ENCODE measurements around the gene C1orf159.
"Not testable (repeated sequence)": the region's sequence is repeated elsewhere in the genome, so short reads cannot be mapped to it uniquely, and the experiment has no call there.

C1orf159 gene

GRCh38 chr1:1083416-1084371 lies 32.2 kb downstream of the C1orf159 start:
- no peak overlapping the region for H3K4me3 ChIP-seq (ENCODE audit: low read depth, low read length)
- no peak overlapping the region for H3K27ac ChIP-seq (ENCODE audit: low read depth, low read length)
- peaks cover 4% of the 10 kb centered on the region for H3K27me3 ChIP-seq (ENCODE audit: control insufficient read depth, insufficient read depth, low read length)
- H3K4me1 ChIP-seq (ENCODE audit: control insufficient read depth, insufficient read depth, low read length), result 0 out of 2 replicates have a peak, but pooled peaks cover 5% of the 10 kb centered on the region
- peaks cover 7% of the 10 kb centered on the region for H3K36me3 ChIP-seq (ENCODE audit: control insufficient read depth, insufficient read depth, low read length)
- H3K9me3 ChIP-seq (ENCODE audit: control insufficient read depth, insufficient read depth, low read depth, low read length), result no peaks in the 10 kb centered on the region
- H3K9ac ChIP-seq (ENCODE audit: low read length), result no peak overlapping the region

GRCh38 chr1:1082776-1083415 lies 33.0 kb downstream of the C1orf159 start:
- Histone ChIP-seq H3K27ac (ENCODE audit: low read depth, low read length) (no peak overlapping the region), H3K36me3 (ENCODE audit: control insufficient read depth, insufficient read depth, low read length) (peaks cover 7% of the 10 kb centered on the region), H3K27me3 (ENCODE audit: control insufficient read depth, insufficient read depth, low read length) (peaks cover 6% of the 10 kb centered on the region), H3K4me1 (ENCODE audit: control insufficient read depth, insufficient read depth, low read length) (0 out of 2 replicates have a peak, but pooled peaks cover 5% of the 10 kb centered on the region), H3K9ac (ENCODE audit: low read length) (no peak overlapping the region), H3K9me3 (ENCODE audit: control insufficient read depth, insufficient read depth, low read depth, low read length) (no peaks in the 10 kb centered on the region), H3K4me3 (ENCODE audit: low read depth, low read length) (no peak overlapping the region)

- Histone ChIP-seq H3K4me1 (ENCODE audit: control insufficient read depth, insufficient read depth, low read length) (0 out of 2 replicates have a peak, but pooled peaks cover 5% of the 10 kb centered on the region), H3K9ac (ENCODE audit: low read length) (no peak overlapping the region), H3K36me3 (ENCODE audit: control insufficient read depth, insufficient read depth, low read length) (peaks cover 7% of the 10 kb centered on the region)
Measured at GRCh38 chr1:1082239-1082775, 33.6 kb downstream of the C1orf159 start.

GRCh38 chr1:1081311-1082238 lies 34.3 kb downstream of the C1orf159 start:
- Histone ChIP-seq H3K4me1 (ENCODE audit: control insufficient read depth, insufficient read depth, low read length) (0 out of 2 replicates have a peak, but pooled peaks cover 5% of the 10 kb centered on the region), H3K27ac (ENCODE audit: low read depth, low read length) (no peak overlapping the region), H3K9me3 (ENCODE audit: control insufficient read depth, insufficient read depth, low read depth, low read length) (no peaks in the 10 kb centered on the region), H3K9ac (ENCODE audit: low read length) (no peak overlapping the region), H3K27me3 (ENCODE audit: control insufficient read depth, insufficient read depth, low read length) (peaks cover 6% of the 10 kb centered on the region), H3K4me3 (ENCODE audit: low read depth, low read length) (no peak overlapping the region), H3K36me3 (ENCODE audit: control insufficient read depth, insufficient read depth, low read length) (peaks cover 7% of the 10 kb centered on the region)

More at GRCh38 chr1:1082239-1082775, 33.6 kb downstream of the C1orf159 start:
- no peak overlapping the region for H3K27ac ChIP-seq (ENCODE audit: low read depth, low read length)
- H3K4me3 ChIP-seq (ENCODE audit: low read depth, low read length), result no peak overlapping the region
- H3K27me3 ChIP-seq (ENCODE audit: control insufficient read depth, insufficient read depth, low read length), result peaks cover 6% of the 10 kb centered on the region
- H3K9me3 ChIP-seq (ENCODE audit: control insufficient read depth, insufficient read depth, low read depth, low read length), result no peaks in the 10 kb centered on the region

GRCh38 chr1:1080951-1081310 lies 35.0 kb downstream of the C1orf159 start:
- Histone ChIP-seq H3K9ac (ENCODE audit: low read length) (no peak overlapping the region), H3K4me3 (ENCODE audit: low read depth, low read length) (no peak overlapping the region), H3K9me3 (ENCODE audit: control insufficient read depth, insufficient read depth, low read depth, low read length) (no peaks in the 10 kb centered on the region), H3K27ac (ENCODE audit: low read depth, low read length) (no peak overlapping the region), H3K27me3 (ENCODE audit: control insufficient read depth, insufficient read depth, low read length) (peaks cover 8% of the 10 kb centered on the region), H3K4me1 (ENCODE audit: control insufficient read depth, insufficient read depth, low read length) (0 out of 2 replicates have a peak, but pooled peaks cover 5% of the 10 kb centered on the region), H3K36me3 (ENCODE audit: control insufficient read depth, insufficient read depth, low read length) (peaks cover 7% of the 10 kb centered on the region)

GRCh38 chr1:1080122-1080757 lies 35.6 kb downstream of the C1orf159 start:
- Histone ChIP-seq H3K4me3 (ENCODE audit: low read depth, low read length) (peak overlapping the region; percentile 52), H3K36me3 (ENCODE audit: control insufficient read depth, insufficient read depth, low read length) (peaks cover 7% of the 10 kb centered on the region), H3K27ac (ENCODE audit: low read depth, low read length) (no peak overlapping the region), H3K9me3 (ENCODE audit: control insufficient read depth, insufficient read depth, low read depth, low read length) (no peaks in the 10 kb centered on the region), H3K4me1 (ENCODE audit: control insufficient read depth, insufficient read depth, low read length) (0 out of 2 replicates have a peak, but pooled peaks cover 5% of the 10 kb centered on the region), H3K27me3 (ENCODE audit: control insufficient read depth, insufficient read depth, low read length) (peaks cover 14% of the 10 kb centered on the region), H3K9ac (ENCODE audit: low read length) (peak overlapping the region; percentile 3)

- peak overlapping the region; percentile 52 for H3K4me3 ChIP-seq (ENCODE audit: low read depth, low read length)
- no peak overlapping the region; the same call in 1 of the 2 replicates for H3K27ac ChIP-seq (ENCODE audit: low read depth, low read length)
- 0 out of 2 replicates have a peak, but pooled peaks cover 5% of the 10 kb centered on the region for H3K4me1 ChIP-seq (ENCODE audit: control insufficient read depth, insufficient read depth, low read length)
- H3K27me3 ChIP-seq (ENCODE audit: control insufficient read depth, insufficient read depth, low read length), result peaks cover 21% of the 10 kb centered on the region
- H3K9ac ChIP-seq (ENCODE audit: low read length), result peak overlapping the region; percentile 52
- H3K9me3 ChIP-seq (ENCODE audit: control insufficient read depth, insufficient read depth, low read depth, low read length), result no peaks in the 10 kb centered on the region
- H3K36me3 ChIP-seq (ENCODE audit: control insufficient read depth, insufficient read depth, low read length), result peaks cover 7% of the 10 kb centered on the region
Measured at GRCh38 chr1:1079408-1080121, 36.3 kb downstream of the C1orf159 start.

GRCh38 chr1:1077396-1077795 lies 38.5 kb downstream of the C1orf159 start:
- not testable (repeated sequence) for H3K36me3 ChIP-seq (ENCODE audit: control insufficient read depth, insufficient read depth, low read length)

GRCh38 chr1:1075148-1075935 lies 40.5 kb downstream of the C1orf159 start:
- H3K27me3 ChIP-seq (ENCODE audit: control insufficient read depth, insufficient read depth, low read length), result peaks cover 42% of the 10 kb centered on the region
- no peaks in the 10 kb centered on the region for H3K36me3 ChIP-seq (ENCODE audit: control insufficient read depth, insufficient read depth, low read length)
- H3K9ac ChIP-seq (ENCODE audit: low read length), result no peak overlapping the region
- H3K4me1 ChIP-seq (ENCODE audit: control insufficient read depth, insufficient read depth, low read length), result 0 out of 2 replicates have a peak, but pooled peaks cover 5% of the 10 kb centered on the region
- no peak overlapping the region for H3K4me3 ChIP-seq (ENCODE audit: low read depth, low read length)
- H3K27ac ChIP-seq (ENCODE audit: low read depth, low read length), result no peak overlapping the region
- H3K9me3 ChIP-seq (ENCODE audit: control insufficient read depth, insufficient read depth, low read depth, low read length), result no peaks in the 10 kb centered on the region

More at GRCh38 chr1:1077396-1077795, 38.5 kb downstream of the C1orf159 start:
- H3K9ac ChIP-seq (ENCODE audit: low read length); H3K9me3 ChIP-seq (ENCODE audit: control insufficient read depth, insufficient read depth, low read depth, low read length); H3K27ac ChIP-seq (ENCODE audit: low read depth, low read length); H3K4me1 ChIP-seq (ENCODE audit: control insufficient read depth, insufficient read depth, low read length); H3K4me3 ChIP-seq (ENCODE audit: low read depth, low read length): not testable (repeated sequence)
- peaks cover 31% of the 10 kb centered on the region for H3K27me3 ChIP-seq (ENCODE audit: control insufficient read depth, insufficient read depth, low read length)
